Testis (tissue), 2 donors: ENCODE results near the gene ZNF423.

Source experiments
- CTCF ChIP-seq, 3 experiments: fragments of 450-650 bp in 2 of 3; fragments of 200-600 bp in 1 of 3; sonication (generic) in 1 of 3; IDR thresholded peaks; one replicate each; pipeline ENCODE4 v1.5.1; 2016 to 2019; ENCODE audit warnings: antibody characterized with exemption in 3 of 3, mild to moderate bottlenecking in 2 of 3, moderate library complexity in 1 of 3
- POLR2A ChIP-seq: fragments of 450-650 bp; IDR thresholded peaks from one replicate; pipeline ENCODE4 v1.6.1; 2017; ENCODE audit warnings: antibody characterized with exemption, mild to moderate bottlenecking, moderate library complexity

- TF ChIP-seq CTCF (IDR thresholded peaks at IDR 0.05) (no peak), POLR2A (no peak)
Measured at GRCh38 chr16:49745311-49745747, 110.6 kb downstream of the ZNF423 start.
